ENCODE data around the gene SASH3. TPM values are rescaled to one million over a fixed set of nuclear protein-coding genes. Genes with fewer than 3 reads are reported as not detected.

The SASH3 gene
- total and polyA plus RNA-seq, 2 experiments from 2014 or later = 0.06 TPM; not detected in 1

DNA sequence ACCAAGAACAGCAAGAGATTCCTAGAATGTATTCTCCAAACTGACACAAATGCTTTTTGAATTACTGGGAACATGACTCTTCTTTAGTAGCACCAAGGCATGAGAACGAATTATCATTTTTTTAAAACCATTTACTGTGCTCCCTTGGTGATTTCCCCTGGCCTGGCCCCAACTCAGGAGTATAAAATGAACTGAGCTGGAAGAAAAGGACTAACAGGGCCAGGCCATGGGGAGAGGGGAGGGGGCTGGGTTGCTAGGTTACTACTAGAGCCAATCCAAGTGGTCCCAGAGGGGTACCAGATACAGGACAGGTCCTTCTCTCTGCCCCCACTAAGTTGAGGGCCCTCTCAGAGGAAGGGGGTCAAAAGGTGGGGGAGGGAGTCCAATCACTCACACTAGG, 23.1 kb downstream of the SASH3 start:
- Histone ChIP-seq H3K79me2 (ENCODE audit: insufficient read depth) (no peaks in the 10 kb centered on the region), H3K9me2 (ENCODE audit: insufficient read depth) (no peaks in the 10 kb centered on the region), H3K4me3 (no peak overlapping the region), H3K27me3 (replicated peaks; ENCODE audit: insufficient read depth) (no peaks in the 10 kb centered on the region), H3K9ac (no peak overlapping the region), H3K9me3 (ENCODE audit: low read depth) (no peaks in the 10 kb centered on the region), H3F3A (ENCODE audit: insufficient read depth) (peaks cover under 1% of the 10 kb centered on the region; the same call in 1 of the 2 replicates), H3K4me1 (ENCODE audit: insufficient read depth) (peaks cover 3% of the 10 kb centered on the region), H3K4me2 (ENCODE audit: unreplicated experiment) (no peak overlapping the region), H2AFZ (no peak overlapping the region), H3K36me3 (ENCODE audit: low read depth) (no peaks in the 10 kb centered on the region), H3K27ac (no peak overlapping the region), H4K20me1 (ENCODE audit: insufficient read depth) (no peaks in the 10 kb centered on the region)
- WGBS, 2 experiments (ENCODE audit: low coverage in 1 of 2, low lambda C conversion rate in 2 of 2, missing lambda C conversion rate in 2 of 2) = 20 to 23% methylated on average over 1 of the region's 1 CpG
- no peak for DNase-seq
- in situ Hi-C loops (cut with MboI) = no loop called here
- TF ChIP-seq EZH2 (IDR thresholded peaks at IDR 0.05; ENCODE audit: insufficient read depth, poor library complexity, severe bottlenecking) (no peak), EZH2phosphoT487 (IDR thresholded peaks at IDR 0.05; ENCODE audit: insufficient read depth, low read depth) (no peak)

DNA sequence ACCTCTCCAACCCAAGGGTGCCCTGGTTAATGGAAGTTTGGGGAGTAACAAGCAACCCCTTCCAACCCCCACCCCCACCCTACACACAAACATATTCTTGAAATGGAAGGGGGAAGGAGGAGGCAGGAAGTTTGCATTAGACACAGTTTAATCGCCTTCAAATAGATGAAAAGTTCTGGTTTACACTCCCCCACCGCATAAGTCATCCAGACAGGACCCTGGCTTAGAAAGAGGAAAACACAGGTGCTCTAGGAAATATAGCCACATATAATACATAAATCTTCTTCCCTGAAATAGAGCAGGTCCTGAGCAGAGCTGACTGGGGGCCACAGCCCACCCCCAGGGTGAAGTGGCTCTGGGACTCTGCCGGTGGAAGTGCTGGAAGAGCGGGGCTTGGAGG, 25.1 kb downstream of the SASH3 start:
- H3K4me1 ChIP-seq (ENCODE audit: insufficient read depth) = peaks cover 17% of the 10 kb centered on the region
- no peaks in the 10 kb centered on the region for H3K9me2 ChIP-seq (ENCODE audit: insufficient read depth)
- no peaks in the 10 kb centered on the region for H4K20me1 ChIP-seq (ENCODE audit: insufficient read depth)
- H3K36me3 ChIP-seq (ENCODE audit: low read depth) = no peaks in the 10 kb centered on the region
- no peak overlapping the region for H3K9ac ChIP-seq
- peaks cover 12% of the 10 kb centered on the region for H3F3A ChIP-seq (ENCODE audit: insufficient read depth)
- no peak overlapping the region for H3K4me3 ChIP-seq
- in situ Hi-C loops (cut with MboI) = no loop called here
- no peak for DNase-seq
- H2AFZ ChIP-seq = no peak overlapping the region
- WGBS, 2 experiments (ENCODE audit: low coverage in 1 of 2, low lambda C conversion rate in 2 of 2, missing lambda C conversion rate in 2 of 2) = 100% methylated on average over 4 of the region's 4 CpGs
- no peaks in the 10 kb centered on the region for H3K79me2 ChIP-seq (ENCODE audit: insufficient read depth)
- H3K9me3 ChIP-seq (ENCODE audit: low read depth) = no peaks in the 10 kb centered on the region
- no peaks in the 10 kb centered on the region for H3K27me3 ChIP-seq (replicated peaks; ENCODE audit: insufficient read depth)
- H3K4me2 ChIP-seq (ENCODE audit: unreplicated experiment) = no peak overlapping the region
- TF ChIP-seq EZH2phosphoT487 (IDR thresholded peaks at IDR 0.05; ENCODE audit: insufficient read depth, low read depth) (no peak), EZH2 (IDR thresholded peaks at IDR 0.05; ENCODE audit: insufficient read depth, poor library complexity, severe bottlenecking) (no peak)
- H3K27ac ChIP-seq = no peak overlapping the region

GRCh38 chrX:129808158-129808828, 28.5 kb downstream of the SASH3 start:
- Histone ChIP-seq H3K79me2 (ENCODE audit: insufficient read depth) (no peaks in the 10 kb centered on the region), H3K27ac (peak overlapping the region; percentile 45), H3K27me3 (replicated peaks; ENCODE audit: insufficient read depth) (no peaks in the 10 kb centered on the region), H3K9ac (no peak overlapping the region), H3K9me2 (ENCODE audit: insufficient read depth) (no peaks in the 10 kb centered on the region), H3K36me3 (ENCODE audit: low read depth) (no peaks in the 10 kb centered on the region), H3K9me3 (ENCODE audit: low read depth) (no peaks in the 10 kb centered on the region), H4K20me1 (ENCODE audit: insufficient read depth) (no peaks in the 10 kb centered on the region), H3K4me3 (no peak overlapping the region), H3K4me2 (ENCODE audit: unreplicated experiment) (no peak overlapping the region), H3F3A (ENCODE audit: insufficient read depth) (peaks cover 12% of the 10 kb centered on the region), H2AFZ (no peak overlapping the region), H3K4me1 (ENCODE audit: insufficient read depth) (peaks cover 17% of the 10 kb centered on the region)
- WGBS, 2 experiments (ENCODE audit: low coverage in 1 of 2, low lambda C conversion rate in 2 of 2, missing lambda C conversion rate in 2 of 2) = 21 to 24% methylated on average over 2 of the region's 2 CpGs
- DNase-seq = peak; percentile 53
- TF ChIP-seq EZH2 (IDR thresholded peaks at IDR 0.05; ENCODE audit: insufficient read depth, poor library complexity, severe bottlenecking) (no peak), EZH2phosphoT487 (IDR thresholded peaks at IDR 0.05; ENCODE audit: insufficient read depth, low read depth) (no peak)
- in situ Hi-C loops (cut with MboI) = no loop called here

DNA sequence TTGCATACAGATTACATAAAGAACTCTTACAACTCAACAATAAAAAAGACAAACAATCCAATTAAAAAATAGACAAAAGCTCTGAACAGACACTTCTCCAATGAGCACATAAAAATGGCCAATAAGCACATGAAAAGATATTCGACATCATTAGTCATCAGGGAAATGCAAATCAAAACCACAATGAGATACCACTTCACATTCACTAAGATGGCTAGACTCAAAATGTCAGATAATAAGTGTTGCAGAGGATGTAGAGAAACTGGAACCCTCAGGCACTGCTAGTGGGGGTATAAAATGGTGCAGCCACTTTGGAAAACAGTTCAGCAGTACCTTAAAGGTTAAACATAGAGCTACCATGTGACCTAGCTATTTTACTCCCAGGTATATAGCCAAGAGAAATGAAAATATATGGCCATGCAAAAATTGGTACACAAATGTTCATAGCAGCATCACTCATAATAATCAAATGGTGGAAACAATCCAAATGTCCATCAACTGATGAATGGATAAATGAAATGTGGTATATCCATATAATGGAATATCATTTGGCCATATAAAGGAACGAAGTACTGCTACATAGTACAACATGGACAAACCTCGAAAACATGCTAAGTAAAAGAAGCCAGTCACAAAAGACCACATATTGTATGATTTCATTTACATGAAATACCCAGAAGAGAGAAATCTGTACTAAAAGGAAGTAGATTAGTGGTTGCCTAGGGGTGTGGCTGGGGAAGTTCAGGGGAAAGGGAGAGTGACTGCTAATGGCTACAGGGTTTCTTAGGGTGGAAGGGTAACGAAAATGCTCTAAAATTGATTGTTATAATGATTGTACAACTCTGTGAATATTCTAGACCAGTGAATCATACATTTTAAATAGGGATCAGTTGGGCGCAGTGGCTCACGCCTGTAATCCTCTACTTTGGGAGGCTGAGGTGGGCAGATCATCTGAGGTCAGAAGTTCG, 29.4 kb downstream of the SASH3 start:
- H3K4me1 ChIP-seq (ENCODE audit: insufficient read depth) = peaks cover 17% of the 10 kb centered on the region
- in situ Hi-C loops (cut with MboI) = no loop called here

More for the DNA sequence above, 29.4 kb downstream of the SASH3 start:
- Histone ChIP-seq H2AFZ (no peak overlapping the region), H3K9me2 (ENCODE audit: insufficient read depth) (no peaks in the 10 kb centered on the region), H3K36me3 (ENCODE audit: low read depth) (no peaks in the 10 kb centered on the region), H4K20me1 (ENCODE audit: insufficient read depth) (no peaks in the 10 kb centered on the region), H3K79me2 (ENCODE audit: insufficient read depth) (no peaks in the 10 kb centered on the region), H3K9ac (no peak overlapping the region), H3K27me3 (replicated peaks; ENCODE audit: insufficient read depth) (no peaks in the 10 kb centered on the region), H3K27ac (peak overlapping the region; percentile 45; the same call in 1 of the 2 replicates), H3K9me3 (ENCODE audit: low read depth) (no peaks in the 10 kb centered on the region), H3K4me2 (ENCODE audit: unreplicated experiment) (no peak overlapping the region), H3F3A (ENCODE audit: insufficient read depth) (peaks cover 12% of the 10 kb centered on the region), H3K4me3 (no peak overlapping the region)
- TF ChIP-seq EZH2 (IDR thresholded peaks at IDR 0.05; ENCODE audit: insufficient read depth, poor library complexity, severe bottlenecking) = no peak
- TF ChIP-seq EZH2phosphoT487 (IDR thresholded peaks at IDR 0.05; ENCODE audit: insufficient read depth, low read depth) = no peak
- 84 to 98% methylated on average over 6 to 7 of the region's 7 CpGs for WGBS, 2 experiments (ENCODE audit: low coverage in 1 of 2, low lambda C conversion rate in 2 of 2, missing lambda C conversion rate in 2 of 2)
- DNase-seq = peak; percentile 21

All from GM23248 (cell line).